ENCODE measurements around the gene SORCS2. TPM values are rescaled to one million over a fixed set of nuclear protein-coding genes. Genes with fewer than 3 reads are reported as not detected.

Gene SORCS2
- total RNA-seq, 2 donors from 2014 or later = 0.05 to 0.07 TPM

DNA sequence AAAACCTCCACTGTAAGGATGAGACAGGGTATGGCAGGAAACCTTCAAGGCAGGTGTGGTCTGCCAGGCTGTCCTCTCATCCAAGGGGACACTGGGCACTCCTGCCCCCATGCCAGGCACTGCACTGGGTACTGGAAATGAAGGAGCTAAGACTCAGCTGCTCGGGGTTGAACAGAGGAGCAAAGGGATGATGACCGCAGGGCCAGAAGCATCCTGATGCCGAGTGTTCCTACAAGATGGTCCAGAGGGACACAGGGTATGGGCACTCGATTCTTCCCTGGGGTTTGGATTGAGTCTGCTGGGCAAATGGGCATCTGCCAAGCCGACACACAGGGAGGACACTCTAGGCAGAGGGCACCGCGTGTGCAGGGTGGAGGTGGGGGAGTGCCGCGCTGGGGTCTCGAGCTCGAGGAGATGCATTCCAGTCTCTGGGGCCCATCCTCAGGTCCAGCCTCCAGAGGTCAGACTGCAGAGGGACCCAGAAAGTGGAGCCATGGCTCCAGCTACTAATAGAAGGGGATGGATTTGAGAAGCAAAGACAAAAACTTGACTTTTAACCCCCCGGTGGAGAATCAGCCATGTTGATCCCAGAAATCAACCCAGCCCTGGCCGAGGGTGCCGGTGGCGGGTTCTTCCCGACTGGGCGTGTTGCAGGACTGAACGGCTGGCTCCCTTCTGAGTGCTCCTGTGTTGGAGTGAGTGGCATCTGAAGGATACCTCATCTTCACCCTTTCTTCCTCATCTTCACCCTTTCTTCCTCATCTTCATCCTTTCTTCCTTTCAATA lies 500.3 kb downstream of the SORCS2 start:
- Mint-ChIP-seq H3K4me3 (no peak overlapping the region), H3K27me3 (ENCODE audit: low read depth) (no peaks in the 10 kb centered on the region), H3K27ac (no peak overlapping the region), H3K9me3 (no peaks in the 10 kb centered on the region), H3K4me1 (ENCODE audit: low read depth) (no peaks in the 10 kb centered on the region), H3K36me3 (ENCODE audit: insufficient read depth in 2 of 2) (no peaks in the 10 kb centered on the region)
- ATAC-seq (replicated peaks in 1 of 2) (no peak), DNase-seq (no peak)

DNA sequence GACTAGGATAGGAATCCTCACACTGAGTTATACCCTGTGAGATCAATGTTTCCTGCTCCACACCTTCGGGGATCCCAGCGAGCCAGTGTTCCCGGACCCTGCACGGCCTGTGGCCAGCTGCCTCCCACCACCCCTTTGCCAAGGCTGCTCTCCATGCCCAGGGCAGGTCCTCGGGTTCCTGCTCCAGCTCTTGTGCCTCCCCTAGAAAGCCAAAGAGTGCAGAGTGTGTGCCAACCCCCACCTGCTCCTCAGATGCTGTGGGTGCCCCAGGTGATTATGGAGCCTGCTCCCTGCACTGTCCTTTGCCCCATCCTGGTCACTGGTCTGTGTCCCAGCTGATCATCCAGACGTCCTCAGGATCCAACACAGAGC lies 500.9 kb downstream of the SORCS2 start:
- Mint-ChIP-seq H3K9me3 (no peaks in the 10 kb centered on the region), H3K27me3 (ENCODE audit: low read depth) (no peaks in the 10 kb centered on the region), H3K36me3 (ENCODE audit: insufficient read depth in 2 of 2) (no peaks in the 10 kb centered on the region), H3K4me1 (ENCODE audit: low read depth) (no peaks in the 10 kb centered on the region), H3K4me3 (no peak overlapping the region), H3K27ac (no peak overlapping the region)
- DNase-seq (no peak), ATAC-seq (replicated peaks in 1 of 2) (no peak)

DNA sequence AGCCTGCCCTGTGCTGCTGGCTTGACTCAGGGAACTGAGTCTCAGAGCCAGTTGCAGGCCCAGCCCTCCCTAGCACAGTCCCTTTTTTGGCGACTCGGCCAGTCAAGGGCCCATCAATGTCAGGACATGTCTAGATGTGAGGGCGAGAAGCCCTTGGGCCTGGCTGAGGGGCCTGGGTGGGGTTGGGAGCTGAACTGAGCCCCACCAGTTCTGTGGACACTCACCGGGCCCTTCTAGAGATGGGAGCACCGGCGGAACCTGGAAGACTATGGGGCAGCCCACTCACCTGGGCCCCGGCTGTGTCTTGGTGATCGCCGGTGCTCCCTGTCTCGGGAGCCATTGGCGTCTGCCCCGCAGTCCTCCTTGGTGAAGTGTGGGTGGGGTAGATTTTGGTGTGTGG lies 501.4 kb downstream of the SORCS2 start:
- ATAC-seq (replicated peaks in 1 of 2) (no peak), DNase-seq (no peak)

DNA sequence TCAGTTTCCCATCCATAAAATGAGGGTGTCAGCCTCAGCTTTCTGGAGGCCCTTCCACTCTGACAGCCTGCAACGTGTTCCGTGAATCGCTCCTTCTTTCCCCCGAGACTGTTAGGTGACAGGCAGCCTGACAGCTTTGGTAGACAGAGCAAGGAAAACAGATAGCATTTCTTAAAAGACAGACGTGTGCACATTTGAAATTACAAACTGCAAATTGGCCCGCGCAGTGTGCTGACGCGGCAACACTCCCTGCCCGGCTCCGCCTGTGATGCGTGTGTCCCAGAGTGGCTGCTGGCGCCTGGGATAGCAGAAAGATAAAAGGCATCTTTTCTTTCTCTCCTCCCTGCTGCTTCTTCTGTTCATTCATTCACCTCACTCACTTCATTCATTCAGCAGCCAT lies 502.0 kb downstream of the SORCS2 start:
- ATAC-seq (replicated peaks in 1 of 2) = no peak
- no peak overlapping the region for H3K4me3 Mint-ChIP-seq
- no peaks in the 10 kb centered on the region for H3K27me3 Mint-ChIP-seq (ENCODE audit: low read depth)
- H3K27ac Mint-ChIP-seq = no peak overlapping the region
- H3K4me1 Mint-ChIP-seq (ENCODE audit: low read depth) = no peaks in the 10 kb centered on the region
- H3K36me3 Mint-ChIP-seq (ENCODE audit: insufficient read depth in 2 of 2) = no peaks in the 10 kb centered on the region
- DNase-seq = no peak
- no peaks in the 10 kb centered on the region for H3K9me3 Mint-ChIP-seq

More for the DNA sequence above, 501.4 kb downstream of the SORCS2 start:
- H3K36me3 Mint-ChIP-seq (ENCODE audit: insufficient read depth in 2 of 2) = no peaks in the 10 kb centered on the region
- no peak overlapping the region for H3K27ac Mint-ChIP-seq
- no peaks in the 10 kb centered on the region for H3K27me3 Mint-ChIP-seq (ENCODE audit: low read depth)
- no peaks in the 10 kb centered on the region for H3K4me1 Mint-ChIP-seq (ENCODE audit: low read depth)
- H3K4me3 Mint-ChIP-seq = no peak overlapping the region
- no peaks in the 10 kb centered on the region for H3K9me3 Mint-ChIP-seq

DNA sequence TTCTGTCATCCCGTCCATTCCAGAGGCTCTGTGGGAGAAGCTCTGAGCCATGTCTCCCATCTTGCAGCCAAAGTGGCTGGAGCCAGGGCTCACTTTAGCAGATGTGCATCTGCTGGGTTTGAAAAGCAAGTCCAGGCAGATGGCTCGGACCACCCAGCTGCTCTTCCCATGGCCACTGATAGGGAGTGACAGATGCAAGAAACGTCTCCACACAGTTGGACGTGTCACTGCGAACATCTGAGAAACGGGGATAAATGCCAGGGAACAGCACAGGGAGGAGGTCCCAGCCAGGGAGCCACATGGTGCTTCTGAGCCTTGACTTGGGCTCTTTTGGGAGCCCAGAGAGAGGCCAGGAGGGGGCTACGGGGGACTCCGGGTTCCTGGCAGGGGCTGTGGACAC lies 505.0 kb downstream of the SORCS2 start:
- no peak for ATAC-seq (replicated peaks in 1 of 2)
- Mint-ChIP-seq H3K4me3 (no peak overlapping the region), H3K27me3 (ENCODE audit: low read depth) (no peaks in the 10 kb centered on the region), H3K27ac (no peak overlapping the region), H3K9me3 (no peaks in the 10 kb centered on the region), H3K4me1 (ENCODE audit: low read depth) (no peaks in the 10 kb centered on the region), H3K36me3 (ENCODE audit: insufficient read depth in 2 of 2) (no peaks in the 10 kb centered on the region)
- no peak for DNase-seq

DNA sequence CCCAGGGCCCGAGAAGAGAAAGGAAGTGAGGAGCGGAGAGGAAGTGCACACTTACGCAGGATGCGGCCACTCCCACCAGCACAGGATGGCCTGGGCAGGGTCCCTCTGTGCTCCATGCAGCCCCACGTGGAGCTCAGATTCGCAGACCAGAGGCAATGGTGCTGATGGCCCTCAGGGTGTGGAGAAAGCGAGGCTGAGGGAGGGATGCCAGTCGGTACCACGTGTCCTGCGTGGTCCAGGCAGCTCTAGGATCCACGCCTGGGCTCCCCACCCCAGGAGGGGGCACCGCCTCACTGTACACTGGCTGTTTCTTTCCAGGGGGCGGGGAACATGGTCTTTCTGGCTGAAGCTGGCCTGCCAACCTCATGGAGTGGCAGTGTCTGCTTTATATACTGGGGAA lies 505.5 kb downstream of the SORCS2 start:
- no peaks in the 10 kb centered on the region for H3K27me3 Mint-ChIP-seq (ENCODE audit: low read depth)
- no peaks in the 10 kb centered on the region for H3K9me3 Mint-ChIP-seq

DNA sequence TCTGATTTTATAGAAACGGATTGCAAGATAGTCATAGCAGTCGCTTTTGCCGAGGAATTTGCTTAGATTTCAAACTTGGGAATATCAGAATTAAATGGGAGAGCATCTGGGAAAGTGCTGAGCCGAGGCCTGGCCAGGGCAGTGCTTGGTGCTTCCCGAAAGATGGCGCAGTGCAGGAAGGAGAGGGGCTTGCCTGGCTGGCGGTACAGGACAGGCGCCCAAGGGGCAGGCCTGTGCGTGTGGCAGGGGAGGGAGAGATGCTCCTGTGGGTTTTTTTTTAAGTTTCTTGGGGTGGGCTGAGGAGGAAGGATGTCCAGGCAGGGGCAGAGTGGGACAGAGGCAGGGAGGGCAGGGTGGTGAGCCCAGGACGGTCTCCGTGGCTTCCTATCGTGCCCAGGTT lies 506.2 kb downstream of the SORCS2 start:
- no peaks in the 10 kb centered on the region for H3K9me3 Mint-ChIP-seq
- DNase-seq (no peak), ATAC-seq (replicated peaks in 1 of 2) (no peak)
- H3K27me3 Mint-ChIP-seq (ENCODE audit: low read depth) = no peaks in the 10 kb centered on the region
- H3K4me1 Mint-ChIP-seq (ENCODE audit: low read depth) = no peaks in the 10 kb centered on the region
- no peaks in the 10 kb centered on the region for H3K36me3 Mint-ChIP-seq (ENCODE audit: insufficient read depth in 2 of 2)
- H3K27ac Mint-ChIP-seq = no peak overlapping the region
- H3K4me3 Mint-ChIP-seq = no peak overlapping the region

More for the DNA sequence above, 505.5 kb downstream of the SORCS2 start:
- Mint-ChIP-seq H3K4me3 (no peak overlapping the region), H3K27ac (no peak overlapping the region), H3K36me3 (ENCODE audit: insufficient read depth in 2 of 2) (no peaks in the 10 kb centered on the region), H3K4me1 (ENCODE audit: low read depth) (no peaks in the 10 kb centered on the region)
- DNase-seq (no peak), ATAC-seq (replicated peaks in 1 of 2) (no peak)

DNA sequence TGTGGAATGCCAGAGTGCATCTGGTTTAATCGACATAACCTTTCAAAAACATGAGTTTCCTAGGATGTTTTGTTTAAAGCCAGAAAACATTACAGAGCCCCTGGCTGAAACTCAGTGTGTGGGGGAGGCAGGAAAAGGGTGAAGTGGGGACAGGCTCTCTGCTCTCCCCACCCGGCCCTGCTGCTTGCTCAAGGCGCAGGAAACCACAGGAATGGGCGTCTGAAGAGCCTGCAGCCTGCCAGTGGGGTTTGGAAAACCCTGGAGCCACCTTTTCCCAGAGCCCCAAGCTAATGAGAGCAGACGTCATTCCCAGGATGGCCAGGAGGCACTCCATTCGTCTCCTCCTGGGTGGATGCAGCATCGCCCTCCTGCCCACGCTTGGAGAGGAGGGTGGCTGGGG lies 506.7 kb downstream of the SORCS2 start:
- H3K9me3 Mint-ChIP-seq = no peaks in the 10 kb centered on the region
- no peaks in the 10 kb centered on the region for H3K27me3 Mint-ChIP-seq (ENCODE audit: low read depth)
- no peak overlapping the region for H3K27ac Mint-ChIP-seq
- ATAC-seq (replicated peaks in 1 of 2) (no peak), DNase-seq (no peak)
- H3K4me1 Mint-ChIP-seq (ENCODE audit: low read depth) = no peaks in the 10 kb centered on the region
- H3K4me3 Mint-ChIP-seq = no peak overlapping the region
- H3K36me3 Mint-ChIP-seq (ENCODE audit: insufficient read depth in 2 of 2) = no peaks in the 10 kb centered on the region

DNA sequence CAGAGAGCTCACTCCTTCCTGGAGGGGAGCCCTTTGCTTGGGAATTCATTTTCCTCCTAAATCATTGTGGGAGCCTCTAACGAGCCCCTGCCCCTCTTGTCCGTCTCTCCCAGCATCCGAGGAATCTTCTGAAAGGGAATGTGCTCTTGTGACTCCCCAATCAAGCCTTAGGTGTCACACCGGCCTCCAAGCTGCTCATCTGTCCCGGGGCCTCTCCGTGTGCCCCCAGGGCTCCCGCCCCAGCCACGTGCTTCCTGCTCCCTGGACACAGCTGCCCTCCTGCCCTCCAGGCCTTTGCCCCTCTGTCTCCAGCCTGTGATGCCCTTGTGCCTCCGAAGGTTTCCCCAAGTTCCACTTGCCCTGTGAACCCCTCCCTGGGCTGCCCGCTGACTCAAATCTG lies 507.5 kb downstream of the SORCS2 start:
- no peaks in the 10 kb centered on the region for H3K9me3 Mint-ChIP-seq
- no peaks in the 10 kb centered on the region for H3K4me1 Mint-ChIP-seq (ENCODE audit: low read depth)
- H3K36me3 Mint-ChIP-seq (ENCODE audit: insufficient read depth in 2 of 2) = no peaks in the 10 kb centered on the region
- ATAC-seq (replicated peaks in 1 of 2) (no peak), DNase-seq (no peak)
- H3K27me3 Mint-ChIP-seq (ENCODE audit: low read depth) = no peaks in the 10 kb centered on the region
- H3K27ac Mint-ChIP-seq = no peak overlapping the region
- H3K4me3 Mint-ChIP-seq = no peak overlapping the region

DNA sequence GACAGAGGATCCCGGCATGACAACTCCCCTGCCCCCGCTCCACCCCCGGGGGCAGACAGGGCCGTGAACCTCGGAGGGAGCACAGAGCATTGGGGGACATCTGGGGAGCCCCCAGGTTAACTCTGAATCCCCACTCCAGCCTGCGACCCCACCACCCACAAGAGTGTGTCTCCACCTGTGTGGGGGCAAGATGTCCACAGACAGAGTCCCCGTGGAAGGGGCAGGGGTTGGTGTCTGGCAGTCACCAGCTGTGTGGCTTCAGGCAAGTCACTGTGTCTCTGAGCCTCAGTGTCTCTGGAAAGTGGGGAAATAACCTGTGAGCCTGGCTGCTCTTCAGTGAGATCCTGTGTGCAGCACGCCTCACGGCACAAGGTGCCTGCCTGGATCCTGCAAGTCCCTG lies 508.3 kb downstream of the SORCS2 start:
- ATAC-seq (replicated peaks in 1 of 2) = no peak
- no peak for DNase-seq
- H3K9me3 Mint-ChIP-seq = no peaks in the 10 kb centered on the region
- no peak overlapping the region for H3K27ac Mint-ChIP-seq
- H3K4me1 Mint-ChIP-seq (ENCODE audit: low read depth) = no peaks in the 10 kb centered on the region
- no peaks in the 10 kb centered on the region for H3K27me3 Mint-ChIP-seq (ENCODE audit: low read depth)
- H3K4me3 Mint-ChIP-seq = no peak overlapping the region
- H3K36me3 Mint-ChIP-seq (ENCODE audit: insufficient read depth in 2 of 2) = no peaks in the 10 kb centered on the region

DNA sequence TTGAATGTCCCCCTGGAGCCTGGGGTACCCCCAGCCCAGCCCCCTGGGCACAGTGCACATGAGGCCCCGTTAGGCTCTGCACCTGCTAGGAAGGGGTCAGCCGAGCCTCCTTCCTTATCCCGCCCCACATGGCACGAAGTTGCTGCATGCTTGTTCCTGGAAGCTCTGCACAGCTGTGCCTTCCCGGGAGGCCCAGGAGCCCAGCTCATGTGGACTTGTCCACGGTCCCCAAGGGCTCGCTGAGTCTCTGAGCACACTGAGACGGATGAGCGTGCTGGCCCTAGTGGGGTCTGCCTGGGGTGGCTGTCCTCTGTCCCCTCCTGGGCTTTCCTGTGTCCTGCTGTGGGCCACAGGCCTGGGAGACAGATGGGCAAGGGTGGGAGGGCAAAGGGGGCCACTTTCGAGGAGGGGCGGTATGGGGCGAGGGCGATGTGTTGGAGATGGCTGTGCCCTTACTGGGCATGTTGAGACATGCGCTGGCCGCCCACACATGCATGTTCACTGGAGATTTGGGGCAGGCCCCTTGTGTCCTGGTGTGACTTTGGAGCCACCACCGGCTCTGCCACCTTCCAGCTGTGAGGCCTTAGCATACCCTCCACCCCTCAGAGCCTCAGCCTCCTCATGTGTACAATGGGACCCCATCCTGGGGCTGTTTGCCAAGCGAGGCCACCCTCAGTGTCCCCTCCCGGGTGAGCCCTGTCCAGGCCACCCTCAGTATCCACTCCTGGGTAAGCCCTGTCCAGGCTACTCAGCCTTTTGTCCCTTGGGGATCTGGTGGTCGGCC lies 509.7 kb downstream of the SORCS2 start:
- Mint-ChIP-seq H3K4me1 (ENCODE audit: low read depth) (no peaks in the 10 kb centered on the region), H3K4me3 (no peak overlapping the region), H3K9me3 (no peaks in the 10 kb centered on the region), H3K27me3 (ENCODE audit: low read depth) (no peaks in the 10 kb centered on the region), H3K27ac (no peak overlapping the region), H3K36me3 (ENCODE audit: insufficient read depth in 2 of 2) (no peaks in the 10 kb centered on the region)
- peak in 1 of 2 donors; percentile 32 for ATAC-seq (replicated peaks in 1 of 2)
- DNase-seq = peak in 1 of 2 donors; percentile 11

DNA sequence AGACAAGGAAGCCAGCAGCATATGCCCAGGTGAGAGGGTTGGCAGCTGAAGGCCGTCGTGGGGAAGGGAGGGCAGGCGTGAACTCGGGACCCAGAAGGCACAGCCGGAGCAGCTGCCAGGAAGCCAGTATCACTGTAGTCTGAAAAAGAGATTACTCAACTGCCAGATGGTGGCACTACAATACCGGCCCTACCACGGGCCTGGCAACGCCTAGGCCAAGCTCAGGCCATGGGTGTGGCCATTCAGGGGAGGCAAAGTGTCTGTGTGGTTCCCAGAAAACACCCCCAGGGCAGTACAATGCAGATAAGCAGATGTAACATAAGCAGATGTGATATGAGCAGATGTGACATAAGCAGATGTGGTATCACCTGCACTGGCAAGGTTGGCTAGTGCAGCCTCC lies 511.4 kb downstream of the SORCS2 start:
- Mint-ChIP-seq H3K27me3 (ENCODE audit: low read depth) (no peaks in the 10 kb centered on the region), H3K9me3 (no peaks in the 10 kb centered on the region), H3K36me3 (ENCODE audit: insufficient read depth in 2 of 2) (no peaks in the 10 kb centered on the region), H3K27ac (no peak overlapping the region), H3K4me1 (ENCODE audit: low read depth) (no peaks in the 10 kb centered on the region), H3K4me3 (no peak overlapping the region)
- ATAC-seq (replicated peaks in 1 of 2) (no peak), DNase-seq (no peak)

DNA sequence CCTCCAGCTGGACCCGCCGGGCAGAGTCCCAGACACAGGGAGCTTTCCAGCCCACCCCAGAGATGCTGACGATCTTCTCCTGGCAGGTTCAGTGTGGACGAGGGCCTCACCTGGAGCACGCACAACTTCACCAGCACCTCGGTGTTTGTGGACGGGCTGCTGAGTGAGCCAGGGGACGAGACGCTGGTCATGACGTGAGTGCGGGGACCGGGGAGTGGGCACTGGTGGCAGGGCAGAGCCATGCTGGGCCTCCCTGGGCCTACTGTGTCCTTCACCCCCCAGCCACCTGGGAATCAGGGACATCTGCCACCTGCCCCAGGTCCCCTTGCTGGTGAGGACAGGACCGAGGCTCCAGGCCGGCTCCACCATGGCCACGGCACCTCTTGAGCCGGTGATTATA lies 511.8 kb downstream of the SORCS2 start:
- no peak overlapping the region for H3K27ac Mint-ChIP-seq
- no peak overlapping the region for H3K4me3 Mint-ChIP-seq
- no peaks in the 10 kb centered on the region for H3K4me1 Mint-ChIP-seq (ENCODE audit: low read depth)
- no peak for DNase-seq
- no peaks in the 10 kb centered on the region for H3K9me3 Mint-ChIP-seq
- no peaks in the 10 kb centered on the region for H3K36me3 Mint-ChIP-seq (ENCODE audit: insufficient read depth in 2 of 2)
- no peak for ATAC-seq (replicated peaks in 1 of 2)
- no peaks in the 10 kb centered on the region for H3K27me3 Mint-ChIP-seq (ENCODE audit: low read depth)

DNA sequence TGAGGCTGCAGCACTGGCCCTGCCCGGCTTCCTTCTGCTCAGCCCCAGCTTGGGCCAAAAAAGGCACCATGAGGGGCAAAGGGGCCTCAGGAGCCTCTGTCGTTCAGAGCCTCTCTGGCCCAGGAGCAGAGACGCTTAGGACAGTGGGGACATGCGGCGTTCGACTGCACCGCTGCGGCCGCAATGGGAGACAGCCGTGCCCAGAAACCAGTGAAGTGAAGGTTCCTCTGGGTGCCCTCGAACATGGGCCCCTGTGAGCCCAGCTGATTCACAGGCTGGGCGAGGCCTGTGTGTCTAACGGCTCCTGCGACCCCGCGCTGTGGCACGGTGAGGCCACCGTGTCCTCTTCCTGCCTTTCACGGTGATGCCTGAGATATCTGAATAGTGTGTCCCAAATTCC lies 512.3 kb downstream of the SORCS2 start:
- no peak overlapping the region for H3K27ac Mint-ChIP-seq
- DNase-seq (no peak), ATAC-seq (replicated peaks in 1 of 2) (no peak)
- H3K4me3 Mint-ChIP-seq = no peak overlapping the region
- no peaks in the 10 kb centered on the region for H3K27me3 Mint-ChIP-seq (ENCODE audit: low read depth)
- no peaks in the 10 kb centered on the region for H3K4me1 Mint-ChIP-seq (ENCODE audit: low read depth)
- H3K36me3 Mint-ChIP-seq (ENCODE audit: insufficient read depth in 2 of 2) = no peaks in the 10 kb centered on the region
- H3K9me3 Mint-ChIP-seq = no peaks in the 10 kb centered on the region

Measured in activated T-cell treated with anti-CD3 and anti-CD28 coated beads, Interleukin-2, amount 50 U/mL, for 72 hours (primary cell).